ENCODE data around the gene LRRC3C. TPM values are rescaled to one million over a fixed set of nuclear protein-coding genes. Genes with fewer than 3 reads are reported as not detected.

LRRC3C gene
- total RNA-seq, 1 experiment from 2014 or later = not detected

GRCh38 chr17:39968761-39969160 lies 41.2 kb downstream of the LRRC3C start:
- no peak for DNase-seq (ENCODE audit: low spot score)
- CTCF ChIA-PET = no interaction called here
- Histone ChIP-seq H3K27me3 (replicated peaks; ENCODE audit: insufficient read depth, low read depth, low read length, poor library complexity) (no peaks in the 10 kb centered on the region), H3K4me3 (ENCODE audit: low read depth, low read length, poor library complexity, severe bottlenecking) (no peak overlapping the region), H3K9me3 (ENCODE audit: low read depth, low read length, poor library complexity, severe bottlenecking) (no peaks in the 10 kb centered on the region), H3K27ac (ENCODE audit: low read depth, low read length, poor library complexity, severe bottlenecking) (no peak overlapping the region), H3K36me3 (ENCODE audit: insufficient read depth, low read length, poor library complexity, severe bottlenecking) (no peaks in the 10 kb centered on the region), H3K4me1 (ENCODE audit: insufficient read depth, low read length, poor library complexity, severe bottlenecking) (no peaks in the 10 kb centered on the region)
- no TSS peak for BruUV-seq (replicated peaks)
- intact Hi-C loops (cut with micrococcal nuclease; ENCODE audit: unreplicated experiment) = no loop called here
- POLR2A ChIA-PET (ENCODE audit: low non-redundant PET) = no interaction called here
- TF ChIP-seq CTCF (conservative IDR thresholded peaks at IDR 0.05; ENCODE audit: low read depth, low read length) = no peak
- TF ChIP-seq EZH2 (IDR thresholded peaks at IDR 0.05; ENCODE audit: borderline replicate concordance, low read depth, low read length, poor library complexity, severe bottlenecking) = no peak

GRCh38 chr17:39969375-39969774 lies 41.8 kb downstream of the LRRC3C start:
- CTCF ChIA-PET = no interaction called here
- intact Hi-C loops (cut with micrococcal nuclease; ENCODE audit: unreplicated experiment) = no loop called here
- Histone ChIP-seq H3K4me1 (ENCODE audit: insufficient read depth, low read length, poor library complexity, severe bottlenecking) (no peaks in the 10 kb centered on the region), H3K36me3 (ENCODE audit: insufficient read depth, low read length, poor library complexity, severe bottlenecking) (no peaks in the 10 kb centered on the region), H3K9me3 (ENCODE audit: low read depth, low read length, poor library complexity, severe bottlenecking) (no peaks in the 10 kb centered on the region), H3K4me3 (ENCODE audit: low read depth, low read length, poor library complexity, severe bottlenecking) (no peak overlapping the region), H3K27me3 (replicated peaks; ENCODE audit: insufficient read depth, low read depth, low read length, poor library complexity) (no peaks in the 10 kb centered on the region), H3K27ac (ENCODE audit: low read depth, low read length, poor library complexity, severe bottlenecking) (no peak overlapping the region)
- no TSS peak for BruUV-seq (replicated peaks)
- POLR2A ChIA-PET (ENCODE audit: low non-redundant PET) = no interaction called here
- TF ChIP-seq EZH2 (IDR thresholded peaks at IDR 0.05; ENCODE audit: borderline replicate concordance, low read depth, low read length, poor library complexity, severe bottlenecking) (no peak), CTCF (conservative IDR thresholded peaks at IDR 0.05; ENCODE audit: low read depth, low read length) (no peak)
- DNase-seq (ENCODE audit: low spot score) = no peak

- intact Hi-C loops (cut with micrococcal nuclease; ENCODE audit: unreplicated experiment) = no loop called here
- Histone ChIP-seq H3K4me3 (ENCODE audit: low read depth, low read length, poor library complexity, severe bottlenecking) (no peak overlapping the region), H3K27me3 (replicated peaks; ENCODE audit: insufficient read depth, low read depth, low read length, poor library complexity) (no peaks in the 10 kb centered on the region), H3K4me1 (ENCODE audit: insufficient read depth, low read length, poor library complexity, severe bottlenecking) (no peaks in the 10 kb centered on the region), H3K36me3 (ENCODE audit: insufficient read depth, low read length, poor library complexity, severe bottlenecking) (no peaks in the 10 kb centered on the region), H3K27ac (ENCODE audit: low read depth, low read length, poor library complexity, severe bottlenecking) (no peak overlapping the region), H3K9me3 (ENCODE audit: low read depth, low read length, poor library complexity, severe bottlenecking) (no peaks in the 10 kb centered on the region)
- ChIA-PET POLR2A (ENCODE audit: low non-redundant PET) (no interaction called here), CTCF (no interaction called here)
- TF ChIP-seq CTCF (conservative IDR thresholded peaks at IDR 0.05; ENCODE audit: low read depth, low read length) (no peak), EZH2 (IDR thresholded peaks at IDR 0.05; ENCODE audit: borderline replicate concordance, low read depth, low read length, poor library complexity, severe bottlenecking) (no peak)
- DNase-seq (ENCODE audit: low spot score) = no peak
- BruUV-seq (replicated peaks) = no TSS peak
Observed at GRCh38 chr17:39970157-39970692, 42.7 kb downstream of the LRRC3C start.

All from A673 (cell line).